CD4-positive, alpha-beta T cell (primary cell): Measurements from ENCODE around the gene PLBD2. TPM values are rescaled to one million over a fixed set of nuclear protein-coding genes. Genes with fewer than 3 reads are reported as not detected.

Experiments used
- ATAC-seq: fragments of 200-7000 bp; cut with Tn5 transposase; one replicate; pipeline ENCODE4 v1.10.0; 2022; ENCODE audit warnings: mild to moderate bottlenecking; ENCODE audit not compliant: poor library complexity
- CTCF ChIA-PET: fragments of 350-600 bp; sonication (Branson Sonifier 250); formaldehyde crosslinking; loops from one replicate; lab custom pipeline; 2021; ENCODE audit warnings: antibody characterized with exemption, inconsistent platforms; lab: Charles Lee
- POLR2A ChIA-PET: fragments of 350-600 bp; sonication (Branson Sonifier 250); formaldehyde crosslinking; loops from one replicate; lab custom pipeline; 2021; ENCODE audit warnings: antibody characterized with exemption, inconsistent platforms; lab: Charles Lee
- DNase-seq, 14 experiments: peaks; one replicate each; pipeline ENCODE4 v3.0.0-alpha.2; 2013 to 2020; ENCODE audit warnings: mixed read lengths in 2 of 14
- H3K27ac ChIP-seq, 2 donors: one replicate each; pipeline versions ENCODE4 v1.5.1 to v1.7.0; 2013; ENCODE audit warnings: low read length in 2 of 2, low read depth in 1 of 2, mild to moderate bottlenecking in 1 of 2
- H3K27me3 ChIP-seq, 2 experiments: 1 replicate in 1 of 2; 2 replicates in 1 of 2; pipeline versions ENCODE4 v1.6.1 to v1.7.0; 2013; ENCODE audit warnings: low read length in 2 of 2, control low read depth in 1 of 2, mild to moderate bottlenecking in 1 of 2, moderate library complexity in 1 of 2; ENCODE audit not compliant: insufficient read depth in 2 of 2, control insufficient read depth in 1 of 2
- H3K36me3 ChIP-seq: one replicate; pipeline ENCODE4 v1.6.1; 2013; ENCODE audit warnings: low read length, control low read depth; ENCODE audit not compliant: insufficient read depth
- H3K4me1 ChIP-seq: one replicate; pipeline ENCODE4 v1.6.1; 2013; ENCODE audit warnings: low read length, control low read depth; ENCODE audit not compliant: insufficient read depth
- H3K4me3 ChIP-seq: one replicate; pipeline ENCODE4 v1.5.1; 2013; ENCODE audit warnings: mild to moderate bottlenecking, low read length, moderate library complexity
- H3K9me3 ChIP-seq, 2 experiments: 1 replicate in 1 of 2; 2 replicates in 1 of 2; pipeline versions ENCODE4 v1.6.1 to v1.7.0; 2013; ENCODE audit warnings: low read length in 2 of 2, mild to moderate bottlenecking in 2 of 2, control low read depth in 1 of 2, moderate library complexity in 1 of 2; ENCODE audit not compliant: control insufficient read depth in 1 of 2, insufficient read depth in 1 of 2
- H3K27ac Mint-ChIP-seq: one replicate; pipeline ENCODE4 v1.8.0; 2020; ENCODE audit warnings: mixed read lengths
- H3K27me3 Mint-ChIP-seq: one replicate; pipeline ENCODE4 v1.8.0; 2021; ENCODE audit warnings: mixed read lengths
- H3K36me3 Mint-ChIP-seq: one replicate; pipeline ENCODE4 v1.8.0; 2021; ENCODE audit warnings: low read depth, mixed read lengths
- H3K4me1 Mint-ChIP-seq: one replicate; pipeline ENCODE4 v1.8.0; 2021; ENCODE audit warnings: low read depth, mixed read lengths
- H3K4me3 Mint-ChIP-seq: one replicate; pipeline ENCODE4 v1.8.0; 2020; ENCODE audit warnings: mild to moderate bottlenecking, mixed read lengths
- H3K9me3 Mint-ChIP-seq: one replicate; pipeline ENCODE4 v1.8.0; 2020; ENCODE audit warnings: mixed read lengths
- CTCF ChIP-seq: fragments of 200-600 bp; IDR thresholded peaks from one replicate; pipeline ENCODE4 v1.8.0; 2022; ENCODE audit warnings: antibody characterized with exemption, mild to moderate bottlenecking
- intact Hi-C, 2 experiments: fragments of 100-400 bp; cut with DNase I in 1 of 2; cut with micrococcal nuclease in 1 of 2; formaldehyde crosslinking; loops; one replicate each; pipeline versions ENCODE4 v1.15.1 to v1.9.0; 2023 to 2025; cut with DNase I, micrococcal nuclease
- total RNA-seq, 174 experiments: library from RNA in 2 of 174; stranded (reverse) in 2 of 174; gene quantifications; one replicate each; pipeline ENCODE4 v1.2.3 and lab custom pipeline; 2021 to 2026

PLBD2 gene
- total RNA-seq, 2 experiments from 2014 or later: 10.4 to 12.2 TPM

- CTCF ChIA-PET: no interaction called here
- H3K4me1 ChIP-seq: peaks cover 8% of the 10 kb centered on the region
- no peaks in the 10 kb centered on the region for H3K9me3 Mint-ChIP-seq
- POLR2A ChIA-PET: no interaction called here
- H3K4me3 Mint-ChIP-seq: no peak overlapping the region
- no peak for TF ChIP-seq CTCF
- ATAC-seq (no peak), DNase-seq (no peak)
- no peaks in the 10 kb centered on the region for H3K27me3 ChIP-seq
- H3K36me3 ChIP-seq: no peaks in the 10 kb centered on the region
- H3K36me3 Mint-ChIP-seq: no peaks in the 10 kb centered on the region
- H3K9me3 ChIP-seq: no peaks in the 10 kb centered on the region
- peaks cover 4% of the 10 kb centered on the region for H3K4me1 Mint-ChIP-seq
- H3K27ac Mint-ChIP-seq: no peak overlapping the region
- no peaks in the 10 kb centered on the region for H3K27me3 Mint-ChIP-seq
- H3K27ac ChIP-seq: no peak overlapping the region
- intact Hi-C loops: no loop called here
- no peak overlapping the region for H3K4me3 ChIP-seq
Observed at GRCh38 chr12:113340061-113340460, 18.3 kb upstream of the PLBD2 start.

GRCh38 chr12:113341535-113341934, 16.9 kb upstream of the PLBD2 start:
- H3K9me3 ChIP-seq: no peaks in the 10 kb centered on the region
- no peak for TF ChIP-seq CTCF
- H3K27me3 ChIP-seq: no peaks in the 10 kb centered on the region
- Mint-ChIP-seq H3K9me3 (no peaks in the 10 kb centered on the region), H3K4me1 (no peaks in the 10 kb centered on the region), H3K27me3 (no peaks in the 10 kb centered on the region), H3K4me3 (no peak overlapping the region), H3K36me3 (no peaks in the 10 kb centered on the region), H3K27ac (no peak overlapping the region)
- no peak for ATAC-seq
- ChIA-PET CTCF (no interaction called here), POLR2A (no interaction called here)
- no peaks in the 10 kb centered on the region for H3K4me1 ChIP-seq
- no peak overlapping the region for H3K4me3 ChIP-seq
- intact Hi-C loops: no loop called here
- no peaks in the 10 kb centered on the region for H3K36me3 ChIP-seq
- no peak overlapping the region for H3K27ac ChIP-seq
- DNase-seq: no peak

- H3K4me3 Mint-ChIP-seq: no peak overlapping the region
- DNase-seq: no peak
- Histone ChIP-seq H3K4me3 (no peak overlapping the region), H3K9me3 (no peaks in the 10 kb centered on the region), H3K27ac (no peak overlapping the region), H3K27me3 (no peaks in the 10 kb centered on the region), H3K36me3 (no peaks in the 10 kb centered on the region), H3K4me1 (no peaks in the 10 kb centered on the region)
- intact Hi-C loops: no loop called here
- no peaks in the 10 kb centered on the region for H3K4me1 Mint-ChIP-seq
- no peak for ATAC-seq
- no peak for TF ChIP-seq CTCF
- H3K27me3 Mint-ChIP-seq: no peaks in the 10 kb centered on the region
- POLR2A ChIA-PET: interaction anchor here (0.8 kb wide), 1 partner anchor 8 kb away, joined by 4 read pairs; no protein-coding TSS in a partner anchor
- H3K36me3 Mint-ChIP-seq: no peaks in the 10 kb centered on the region
- H3K9me3 Mint-ChIP-seq: no peaks in the 10 kb centered on the region
- H3K27ac Mint-ChIP-seq: no peak overlapping the region
- CTCF ChIA-PET: no interaction called here
Observed at GRCh38 chr12:113345318-113345717, 13.1 kb upstream of the PLBD2 start.
